ENCODE data around the gene RBFOX2.

Gene RBFOX2

DNA sequence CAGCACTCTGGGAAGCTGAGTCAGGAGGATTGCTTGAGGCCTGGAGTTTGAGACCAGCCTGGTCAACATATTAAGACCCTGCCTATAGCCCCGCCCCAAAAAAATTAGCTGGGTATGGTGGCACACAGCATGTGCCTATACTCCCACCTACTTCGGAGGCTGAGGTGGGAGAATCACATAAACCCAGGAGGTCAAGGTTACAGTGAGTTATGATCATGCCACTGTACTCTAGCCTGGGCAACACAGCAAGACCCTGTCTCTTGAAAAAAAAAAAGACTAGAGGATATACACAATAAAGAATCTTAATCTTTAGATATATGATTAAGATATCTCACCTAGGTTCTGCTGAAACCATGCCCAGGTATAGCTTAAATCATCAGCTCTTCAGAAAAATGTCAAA, 174.3 kb downstream of the RBFOX2 start:
- no peak for DNase-seq

DNA sequence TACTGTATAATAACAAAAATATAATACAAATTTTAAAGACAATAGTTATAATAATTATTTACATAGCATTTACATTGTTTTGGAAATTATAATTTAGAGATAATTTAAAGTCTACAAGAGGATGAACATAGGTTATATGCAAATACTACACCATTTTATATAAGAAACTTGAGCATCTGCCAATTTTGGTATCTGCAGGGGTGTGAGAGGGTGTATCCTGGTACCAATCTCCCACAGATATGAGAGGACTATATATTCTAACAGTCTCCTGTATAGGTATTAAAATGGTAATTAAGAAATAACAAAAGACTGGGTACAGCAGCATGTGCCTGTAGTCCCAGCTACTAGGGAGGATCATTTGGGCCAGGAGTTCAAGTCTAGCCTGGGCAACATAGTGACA, 176.5 kb downstream of the RBFOX2 start:
- DNase-seq: no peak

DNA sequence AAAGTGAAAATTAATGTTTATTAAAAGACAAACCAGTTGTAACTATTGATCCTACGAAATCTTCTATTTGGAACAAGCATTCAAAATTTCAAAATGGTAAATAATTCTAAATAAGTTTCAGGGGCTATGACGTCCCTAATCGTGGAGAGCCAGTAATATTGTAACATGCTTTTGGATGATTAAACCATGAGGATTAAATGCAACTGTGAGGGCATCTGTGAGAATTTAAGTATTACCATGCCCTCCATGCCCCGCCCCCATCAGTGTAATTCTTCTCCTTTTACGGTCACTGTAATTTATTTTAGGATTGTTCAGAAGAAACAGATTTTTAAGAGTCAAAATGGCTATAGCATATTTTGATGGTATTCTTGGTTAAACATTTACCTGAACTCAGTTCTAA, 177.8 kb downstream of the RBFOX2 start:
- no peak for DNase-seq

DNA sequence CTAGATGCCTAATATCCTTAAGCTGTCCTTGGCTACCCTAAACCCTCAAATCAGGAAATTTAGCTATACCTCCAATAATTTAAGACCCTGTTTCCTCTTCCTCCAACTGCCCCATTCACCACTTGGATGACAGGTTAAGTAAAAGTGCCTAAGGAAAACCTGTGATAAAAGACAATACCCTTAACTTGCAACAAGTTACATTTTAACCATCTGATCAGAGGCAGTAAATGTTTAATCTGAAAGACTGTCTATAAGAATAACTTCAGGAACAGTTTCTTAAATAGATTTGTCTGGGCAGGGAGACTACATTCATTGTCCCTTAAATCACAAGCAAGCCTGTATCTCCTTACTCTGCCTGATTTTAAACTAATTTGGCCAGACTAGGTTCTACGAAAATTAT, 181.8 kb downstream of the RBFOX2 start:
- DNase-seq: no peak

DNA sequence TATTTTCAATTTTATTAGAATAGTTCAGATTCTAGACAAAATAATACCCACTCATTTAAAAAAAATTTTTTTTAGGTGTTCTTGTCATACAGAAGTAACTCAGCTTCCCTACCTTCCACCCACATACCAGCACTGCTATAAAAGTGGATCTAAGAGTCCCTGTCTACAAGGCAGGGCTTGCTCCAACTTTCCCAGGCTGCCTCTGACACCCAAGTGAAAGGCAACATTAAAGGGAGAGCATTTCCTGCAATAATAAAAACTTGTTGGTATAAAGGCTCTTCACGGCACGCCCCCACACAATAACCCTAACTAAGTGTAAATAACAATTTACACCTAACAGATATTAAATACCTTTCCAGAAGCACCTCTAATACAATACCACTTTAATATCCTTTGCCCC, 183.7 kb downstream of the RBFOX2 start:
- DNase-seq: no peak

DNA sequence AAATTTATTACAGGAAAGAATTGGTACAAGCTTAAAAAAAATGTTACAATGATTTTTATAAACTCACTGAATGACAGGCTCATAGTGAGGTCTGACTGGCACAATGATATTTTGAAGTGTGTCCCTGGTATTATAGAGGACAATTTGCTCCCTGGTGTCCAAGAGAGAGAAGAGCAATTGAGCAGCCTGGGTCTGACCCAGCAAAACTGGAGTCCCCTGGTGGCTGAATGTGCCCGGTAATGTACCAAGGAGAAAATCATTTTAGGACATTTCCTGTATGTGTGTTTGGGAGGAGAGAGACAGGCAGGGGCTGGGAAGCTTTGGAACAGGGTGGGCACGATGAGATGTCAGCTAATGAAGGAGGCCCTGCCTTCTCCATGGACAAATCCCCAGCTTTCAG, 185.7 kb downstream of the RBFOX2 start:
- DNase-seq: no peak

DNA sequence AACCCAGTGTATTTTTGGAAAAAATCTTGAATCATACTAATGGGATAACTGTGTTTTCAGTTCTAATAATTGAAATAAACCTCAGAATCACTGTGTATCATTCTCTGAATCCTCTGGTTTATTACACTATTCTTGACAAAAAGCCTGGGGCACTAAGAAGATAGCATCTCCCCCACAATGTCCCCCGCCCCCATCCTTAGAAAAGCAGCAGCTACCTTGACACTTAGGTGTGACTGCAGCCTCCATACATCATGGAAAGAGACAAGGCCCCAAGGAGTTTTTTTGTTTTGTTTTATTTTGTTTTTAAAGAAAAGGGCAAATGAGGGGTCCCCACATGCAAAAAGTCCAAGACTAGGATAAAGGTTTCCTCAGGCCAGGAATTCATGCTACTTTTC, 186.1 kb downstream of the RBFOX2 start:
- no peak for DNase-seq

DNA sequence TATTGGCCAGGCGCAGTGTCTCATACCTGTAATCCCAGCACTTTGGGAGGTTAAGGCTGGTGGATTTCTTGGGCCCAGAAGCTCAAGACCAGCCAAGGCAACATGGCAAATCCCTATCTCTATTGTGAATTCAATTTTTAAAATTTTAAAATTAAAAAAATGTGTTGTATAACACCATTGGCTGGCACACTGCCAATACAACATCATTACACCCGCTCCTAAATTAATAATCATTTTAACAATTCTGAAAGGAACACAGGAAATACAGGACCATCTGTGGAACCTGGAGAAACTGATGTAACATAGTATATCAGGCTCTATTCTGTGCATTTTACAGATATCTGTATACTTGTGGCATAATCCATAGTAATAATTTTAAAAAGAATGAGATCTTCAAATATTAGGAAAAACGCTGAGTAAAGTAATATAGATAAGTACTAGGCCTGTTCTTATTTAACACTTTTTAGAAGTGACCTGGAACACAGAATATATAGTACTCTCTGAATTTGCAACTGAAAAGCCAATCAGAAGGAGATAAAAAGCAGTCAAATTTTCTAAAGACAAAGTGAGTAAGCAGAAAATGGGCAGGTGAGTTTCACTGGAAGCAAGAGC, 186.6 kb downstream of the RBFOX2 start:
- no peak for DNase-seq

DNA sequence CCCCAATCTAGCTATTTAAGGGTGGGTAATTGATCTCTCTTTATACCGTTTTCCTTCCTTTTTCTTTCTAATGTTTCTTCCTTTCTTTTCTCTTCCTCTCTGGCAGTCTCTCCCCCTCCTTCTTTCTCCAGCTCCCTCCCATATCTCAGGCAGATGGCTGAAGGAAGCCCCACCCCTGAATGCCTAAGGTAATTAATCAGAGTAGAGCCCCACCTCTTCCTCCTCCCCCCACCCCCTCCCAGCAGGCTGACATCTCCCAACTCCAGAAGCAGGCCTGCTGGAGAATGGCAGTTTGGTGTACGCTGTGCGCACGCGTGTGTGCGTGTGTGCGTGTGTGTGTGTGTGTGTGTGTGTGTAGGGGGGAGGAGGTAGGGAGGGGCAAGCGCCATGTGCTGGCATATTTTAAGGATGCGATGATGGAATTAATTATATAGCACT, 188.3 kb downstream of the RBFOX2 start:
- no peak for DNase-seq

DNA sequence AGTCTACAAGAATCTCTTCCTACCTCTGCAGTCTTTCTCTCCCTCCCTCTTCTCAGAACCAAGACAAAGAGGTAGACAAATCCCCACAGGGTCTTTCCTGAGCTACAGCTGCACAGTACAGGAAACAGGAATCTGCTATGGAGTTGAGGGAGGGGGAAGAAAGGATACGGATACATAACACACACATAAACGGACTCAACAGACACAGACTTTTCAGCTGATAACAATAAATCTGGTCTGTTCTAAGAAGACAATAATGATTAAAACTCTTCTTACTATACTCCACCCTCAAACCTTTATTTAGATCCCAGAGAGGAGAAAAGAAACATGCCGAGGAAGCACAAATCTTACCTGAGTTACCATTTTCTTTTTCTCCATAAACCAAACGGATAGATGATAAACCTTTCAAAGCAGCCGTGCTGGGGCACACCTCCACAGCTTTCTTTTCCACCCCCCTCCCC, 188.8 kb downstream of the RBFOX2 start:
- DNase-seq: no peak

DNA sequence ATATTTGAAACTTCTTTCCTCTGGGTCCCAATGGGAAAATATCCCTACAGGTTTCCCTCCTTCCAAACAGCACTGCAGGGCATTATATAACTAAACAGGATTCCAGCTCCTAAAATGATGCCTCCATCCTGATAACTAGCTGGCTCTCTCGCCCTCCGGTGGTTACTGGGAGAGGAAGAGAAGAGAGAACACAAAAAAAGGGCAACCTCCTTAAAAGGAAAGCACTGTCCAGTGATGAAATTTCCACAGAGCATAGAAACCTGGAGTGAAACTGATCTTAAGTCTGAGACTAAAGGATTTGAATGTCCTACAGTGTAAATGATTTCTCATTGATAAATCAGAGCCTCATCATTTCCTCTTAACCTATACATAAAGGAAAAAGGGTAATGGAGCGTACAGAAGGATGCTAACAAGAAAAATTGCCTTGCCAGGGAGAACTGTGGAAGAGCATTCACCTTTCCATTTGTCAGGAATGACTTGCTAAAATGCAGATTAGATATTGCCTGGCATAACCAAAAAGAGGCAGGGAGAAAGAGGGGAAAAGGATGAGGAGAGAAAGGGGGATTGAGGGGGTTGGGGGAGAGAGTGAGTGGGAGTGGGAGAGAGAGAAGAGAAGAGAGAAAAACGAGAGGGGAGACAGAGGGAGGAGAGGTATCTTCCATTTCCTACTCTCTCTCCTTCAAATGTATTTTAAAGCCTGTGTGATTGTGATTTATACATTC, 189.6 kb downstream of the RBFOX2 start:
- no peak for DNase-seq

DNA sequence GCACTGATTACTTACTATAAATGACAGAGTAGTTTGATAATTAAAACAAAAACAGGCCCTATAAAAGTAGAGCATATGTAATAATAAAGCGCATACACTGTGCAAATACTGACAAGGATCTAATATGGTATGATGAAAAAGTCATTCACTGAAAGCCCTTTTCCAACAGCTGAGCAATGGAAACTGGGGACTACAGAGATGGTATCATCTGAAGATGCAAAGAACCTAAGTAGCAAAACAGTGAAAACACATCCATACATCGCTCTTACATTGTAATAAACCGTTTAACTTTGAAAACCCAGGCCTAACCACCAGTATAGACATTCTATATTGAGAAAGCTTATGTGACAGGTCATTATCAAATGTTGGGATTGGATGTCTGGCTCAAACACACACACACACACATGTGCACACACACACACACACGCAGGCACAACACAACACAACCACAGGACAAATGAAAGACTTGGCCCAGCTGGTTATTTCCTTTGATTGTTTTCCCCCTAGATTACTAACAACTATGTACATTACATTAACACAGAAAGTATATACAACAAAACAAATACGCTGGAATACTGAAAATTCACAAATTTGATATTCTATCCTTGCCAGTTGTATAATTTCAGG, 191.4 kb downstream of the RBFOX2 start:
- DNase-seq: no peak

DNA sequence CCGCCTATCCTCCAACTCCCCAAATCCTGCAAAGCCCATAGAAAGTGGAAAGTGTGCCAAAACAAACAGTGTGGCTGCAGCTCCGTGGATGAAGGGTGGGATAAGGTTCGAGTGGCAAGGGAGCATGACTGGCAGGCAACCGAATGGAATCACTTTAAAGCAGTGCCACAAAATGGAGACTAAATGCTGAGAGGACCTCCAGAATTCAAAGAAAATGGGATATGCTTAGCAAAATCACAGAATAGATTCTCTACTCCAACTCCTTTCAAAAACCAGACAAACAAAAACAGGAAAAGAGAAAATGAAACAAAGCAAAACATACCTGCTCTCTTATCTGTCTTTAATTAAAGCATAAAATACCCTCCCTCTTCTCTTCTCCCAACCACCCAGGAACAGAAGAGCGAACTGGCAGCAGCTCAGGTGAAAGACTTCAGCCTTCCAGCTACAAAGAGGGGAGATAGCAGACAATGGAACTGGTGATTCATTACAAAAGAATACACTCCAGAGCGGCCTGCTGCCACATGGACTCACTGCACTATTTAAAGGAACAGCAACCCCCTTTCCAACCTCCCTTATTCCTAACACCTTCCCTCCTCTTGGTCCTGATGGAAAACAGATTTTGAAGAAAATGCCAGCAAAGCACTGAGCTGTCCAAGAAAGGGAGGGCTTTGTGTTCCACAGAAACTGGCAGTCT, 192.5 kb downstream of the RBFOX2 start:
- DNase-seq: no peak

DNA sequence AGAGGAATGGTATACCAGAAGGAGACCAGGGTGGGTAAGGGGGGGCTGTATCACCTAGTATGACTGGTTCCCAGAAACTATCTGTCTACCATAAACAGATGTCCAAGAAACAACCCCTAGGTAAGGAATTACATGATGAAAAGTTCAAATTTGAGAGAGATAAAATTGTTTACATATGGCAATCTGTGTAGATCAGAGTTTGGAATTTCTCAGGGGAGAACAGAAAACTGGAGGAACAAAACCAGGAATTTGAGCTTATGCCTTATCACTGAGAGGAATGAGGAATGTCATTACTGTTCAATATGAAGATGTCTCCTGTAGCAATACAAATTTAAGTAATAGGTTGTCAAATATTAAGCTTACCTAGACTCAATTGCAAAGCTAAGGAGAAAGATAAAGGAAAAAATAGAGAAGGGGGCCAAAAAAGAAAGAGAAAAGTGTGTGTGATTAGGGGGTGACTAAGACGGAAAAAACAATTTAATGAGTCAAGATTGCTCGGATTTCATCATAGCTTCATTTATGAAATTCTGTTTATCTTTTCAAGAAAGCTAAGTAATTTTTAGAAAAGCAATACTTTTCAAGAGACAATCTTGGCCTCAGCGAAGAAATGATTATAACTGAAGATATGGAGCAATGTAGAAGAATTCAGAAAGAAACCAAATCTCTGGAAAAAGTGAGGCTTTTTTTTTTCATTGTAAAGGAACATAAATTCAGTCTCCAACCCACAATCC, 193.2 kb downstream of the RBFOX2 start:
- no peak for DNase-seq

DNA sequence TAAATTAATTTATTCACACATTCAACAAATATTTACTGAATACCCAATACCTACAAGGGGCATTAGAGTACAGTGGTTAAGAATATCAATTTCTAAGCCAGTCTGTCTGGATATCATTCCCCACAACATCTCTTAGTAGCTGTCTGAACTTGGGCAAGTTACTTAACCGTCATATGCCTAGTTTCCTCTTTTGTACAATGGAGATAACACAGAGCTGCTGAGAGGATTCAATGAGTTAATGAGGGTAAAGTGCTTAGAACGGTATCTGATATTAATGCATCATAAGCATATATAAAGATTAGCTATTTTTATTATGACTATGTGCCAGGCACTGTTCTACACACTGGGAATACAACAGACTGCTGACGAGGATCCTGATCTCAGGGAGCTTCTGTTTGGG, 194.6 kb downstream of the RBFOX2 start:
- no peak for DNase-seq

DNA sequence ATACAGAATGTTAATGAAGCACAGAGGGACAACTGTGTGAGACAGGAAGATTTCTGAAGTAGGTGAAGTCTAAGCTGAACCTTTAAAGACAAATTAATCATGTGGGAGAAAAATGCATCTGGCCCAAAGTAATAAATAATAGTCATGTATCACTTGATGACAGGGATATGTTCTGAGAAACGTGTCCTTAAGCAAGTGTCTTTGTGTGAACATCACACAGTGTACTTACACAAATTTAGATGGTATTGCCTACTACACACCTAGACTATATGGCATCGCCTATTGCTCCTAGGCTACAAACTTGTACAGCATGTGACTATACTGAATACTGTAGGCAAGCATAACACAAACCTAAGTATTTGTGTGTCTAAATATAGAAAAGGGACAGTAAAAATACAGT, 198.3 kb downstream of the RBFOX2 start:
- no peak for DNase-seq

DNA sequence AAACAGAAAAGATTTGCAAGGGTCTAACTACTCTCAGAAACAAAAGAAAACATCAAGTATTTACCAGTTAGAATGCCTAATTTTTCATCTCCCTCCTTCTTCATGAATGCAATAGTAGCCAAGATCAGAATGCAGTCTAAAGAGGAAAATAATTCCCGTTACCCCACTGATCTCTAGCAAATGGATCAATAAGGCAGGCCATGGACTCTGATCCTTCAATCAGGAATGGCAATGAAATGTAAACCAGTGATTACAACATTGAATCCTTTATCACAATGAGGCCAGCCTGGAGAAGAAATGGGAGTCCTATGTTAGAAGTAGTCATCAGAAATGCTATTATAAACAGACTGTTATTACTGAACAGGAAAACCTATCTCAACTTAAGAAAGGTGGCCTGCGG, 204.4 kb downstream of the RBFOX2 start:
- DNase-seq: no peak

DNA sequence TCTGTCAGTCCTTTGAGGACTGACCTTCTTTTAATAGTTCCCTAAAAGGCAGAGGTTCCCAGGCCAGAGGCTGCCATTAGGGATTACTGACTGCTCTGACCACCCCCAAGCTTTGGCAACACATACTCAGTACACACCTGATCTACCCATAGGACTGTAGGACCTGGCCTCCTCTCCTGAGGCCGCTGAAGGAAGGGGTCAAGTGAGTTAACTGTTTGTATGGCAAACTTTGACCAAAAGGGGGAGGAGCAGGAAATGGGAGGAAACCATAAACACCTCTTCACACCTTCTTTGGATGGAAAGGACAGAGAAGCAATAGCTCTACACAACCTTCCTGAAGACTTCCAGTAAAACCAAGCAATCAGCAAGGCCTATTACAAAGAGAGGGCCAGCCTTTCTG, 207.0 kb downstream of the RBFOX2 start:
- DNase-seq: no peak

DNA sequence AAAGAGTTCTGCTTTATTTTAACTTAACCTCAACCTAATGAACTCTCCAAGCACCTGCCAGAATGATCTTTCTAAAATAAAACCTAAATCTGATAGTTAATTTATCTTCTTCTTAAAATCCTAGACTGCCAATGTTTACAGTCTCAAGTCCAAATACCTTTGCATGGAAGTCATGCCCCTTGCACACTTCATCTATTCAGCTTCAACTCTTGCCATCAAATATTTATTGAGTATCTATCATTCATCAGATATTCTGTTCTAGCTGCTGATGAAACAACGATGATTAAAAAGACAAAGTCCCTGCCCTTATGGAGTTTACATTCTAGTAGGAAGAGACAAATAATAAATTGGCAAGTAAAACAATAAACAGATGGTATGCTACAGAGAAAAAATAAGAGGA, 209.2 kb downstream of the RBFOX2 start:
- DNase-seq: no peak

DNA sequence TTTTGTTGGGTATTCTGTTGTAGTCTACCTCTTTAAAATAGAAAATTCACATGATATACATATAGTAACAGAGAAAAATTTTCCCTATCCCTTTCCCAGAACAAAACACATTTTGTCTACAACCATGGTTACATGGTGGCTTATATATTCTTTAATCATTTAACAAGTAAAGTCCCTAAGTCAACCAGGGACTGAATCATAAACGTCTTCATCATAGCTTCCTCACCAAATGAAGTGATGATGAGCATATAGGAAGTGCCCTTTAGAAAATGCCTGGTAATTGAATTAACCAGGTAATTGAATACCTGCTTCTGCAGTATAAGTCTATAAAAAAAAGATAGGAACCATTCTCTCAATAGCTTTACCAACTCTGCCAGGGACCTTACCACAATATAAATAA, 209.7 kb downstream of the RBFOX2 start:
- DNase-seq: no peak

DNA sequence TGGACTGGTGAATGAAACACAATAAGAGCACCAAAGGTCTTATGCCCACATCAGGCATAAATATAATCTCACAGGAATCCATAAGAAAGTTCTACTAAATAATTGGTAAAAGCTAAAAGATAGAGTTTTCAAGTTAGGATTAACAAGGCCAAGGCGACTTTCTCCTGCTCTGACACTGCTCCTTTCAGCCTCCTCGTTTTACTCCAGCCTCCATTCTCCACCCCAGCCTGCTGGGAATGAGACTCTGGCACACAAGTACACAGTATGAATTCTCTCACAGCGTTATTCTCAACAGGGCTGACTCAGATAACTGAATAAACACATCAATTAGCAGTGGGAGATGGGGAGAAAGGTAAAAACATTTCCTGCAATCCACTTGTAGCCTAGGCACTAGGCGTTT, 216.0 kb downstream of the RBFOX2 start:
- DNase-seq: no peak

DNA sequence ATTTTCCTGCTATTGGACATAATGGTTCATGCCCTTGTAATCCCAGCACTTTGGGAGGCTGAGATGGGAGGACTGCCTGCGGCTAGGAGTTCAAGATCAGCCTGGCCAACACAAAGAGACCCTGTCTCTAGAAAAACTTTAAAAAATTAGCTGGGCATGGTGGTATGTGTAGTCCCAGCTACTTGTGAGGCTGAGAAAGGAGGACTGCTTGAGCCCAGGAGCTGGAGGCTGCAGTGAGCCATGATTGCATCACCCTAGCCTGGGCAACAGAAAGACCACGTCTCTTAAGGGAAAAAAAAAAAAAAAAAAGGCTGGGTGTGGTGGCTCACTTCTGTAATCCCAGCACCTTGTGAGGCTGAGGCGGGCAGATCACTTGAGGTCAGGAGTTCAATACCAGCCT, 217.0 kb downstream of the RBFOX2 start:
- DNase-seq: no peak

DNA sequence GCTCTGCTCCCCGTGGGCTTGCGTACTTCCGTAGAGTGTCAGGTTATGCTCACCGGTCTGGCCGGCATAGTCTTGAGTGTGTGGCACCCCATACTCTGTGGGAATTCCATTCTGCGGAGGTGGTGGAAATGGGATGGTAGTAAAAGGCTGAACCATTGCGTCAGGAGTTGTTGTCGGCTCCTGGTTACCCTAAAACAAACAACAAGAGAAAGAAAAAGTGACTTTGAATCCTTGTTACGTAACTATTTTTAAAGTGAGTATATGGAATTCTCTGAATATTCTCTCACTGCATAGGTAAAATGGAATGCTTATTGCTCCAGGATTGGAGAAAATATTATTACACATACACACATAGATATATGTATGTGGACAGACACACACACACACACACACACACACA, 218.8 kb downstream of the RBFOX2 start:
- DNase-seq: no peak
